GM15510 (cell line): ENCODE results near the gene GABRB2.

Source experiments
- POLR2A ChIP-seq: IDR thresholded peaks from 3 replicates; pipeline ENCODE4 v1.6.1; 2011; ENCODE audit warnings: borderline replicate concordance; ENCODE audit not compliant: insufficient read length; ENCODE audit errors: extremely low read depth

Gene GABRB2

DNA sequence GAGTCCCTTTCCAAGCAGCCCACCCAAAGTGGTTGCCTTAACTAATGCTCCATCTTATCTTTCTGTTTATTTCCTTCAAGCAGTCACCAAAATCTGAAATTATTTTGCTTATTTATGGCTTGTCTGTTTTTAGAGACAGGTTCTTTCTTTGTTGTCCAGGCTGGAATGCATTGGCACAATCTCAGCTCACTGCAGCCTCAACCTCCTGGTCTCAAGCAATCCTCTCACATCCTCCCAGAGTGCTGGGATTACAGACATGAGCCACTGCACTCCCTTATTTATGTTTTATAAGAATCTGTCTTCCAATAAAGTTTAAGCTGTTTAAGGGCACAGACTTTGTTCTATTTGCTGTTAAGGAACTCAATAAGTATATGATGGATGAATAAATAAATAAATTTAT is 133.7 kb downstream of the GABRB2 start:
- TF ChIP-seq POLR2A = no peak

- no peak for TF ChIP-seq POLR2A
Observed at GRCh38 chr5:161411156-161411555, 135.4 kb downstream of the GABRB2 start.

- no peak for TF ChIP-seq POLR2A
Observed at GRCh38 chr5:161410640-161411039, 135.9 kb downstream of the GABRB2 start.

- no peak for TF ChIP-seq POLR2A
Observed at GRCh38 chr5:161409471-161409870, 137.1 kb downstream of the GABRB2 start.

DNA sequence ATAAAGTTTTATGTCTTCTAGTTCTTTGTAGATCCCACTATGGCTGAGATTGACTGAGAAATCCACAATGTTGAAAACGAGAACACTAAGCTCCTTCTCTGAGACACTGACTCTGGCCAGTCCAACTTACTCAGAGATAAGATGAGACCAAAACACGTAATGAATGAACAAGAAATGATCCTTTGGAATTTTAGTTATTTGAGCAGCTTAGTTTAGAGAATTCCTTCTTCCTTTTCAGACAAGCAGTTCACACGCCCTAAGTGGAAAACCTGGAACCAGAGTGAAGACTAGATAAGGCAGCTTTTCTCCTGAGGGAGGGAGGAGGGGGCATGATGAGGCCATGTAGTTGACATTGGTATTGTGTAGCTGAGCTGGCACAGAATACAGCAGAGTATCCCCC is 139.6 kb downstream of the GABRB2 start:
- no peak for TF ChIP-seq POLR2A

DNA sequence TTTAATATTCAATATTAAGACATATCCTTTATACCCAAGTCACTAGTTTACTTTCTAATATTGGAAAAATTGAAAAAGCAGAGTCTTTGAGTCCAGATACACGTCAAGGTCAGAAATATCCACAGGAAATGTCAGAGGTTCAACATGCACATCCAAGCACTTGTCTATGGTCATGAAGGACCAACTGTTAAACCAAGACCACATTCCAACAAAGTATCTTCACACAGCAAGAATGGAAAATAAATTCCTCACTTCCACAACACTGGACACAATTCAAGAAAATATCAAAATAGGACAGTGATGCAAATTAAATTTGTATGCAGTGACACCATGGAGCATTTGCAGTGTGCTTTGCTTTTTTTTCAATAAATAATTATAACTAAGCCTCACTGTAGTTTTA is 142.5 kb downstream of the GABRB2 start:
- no peak for TF ChIP-seq POLR2A

- TF ChIP-seq POLR2A = no peak
Observed at GRCh38 chr5:161403121-161403520, 143.4 kb downstream of the GABRB2 start.

DNA sequence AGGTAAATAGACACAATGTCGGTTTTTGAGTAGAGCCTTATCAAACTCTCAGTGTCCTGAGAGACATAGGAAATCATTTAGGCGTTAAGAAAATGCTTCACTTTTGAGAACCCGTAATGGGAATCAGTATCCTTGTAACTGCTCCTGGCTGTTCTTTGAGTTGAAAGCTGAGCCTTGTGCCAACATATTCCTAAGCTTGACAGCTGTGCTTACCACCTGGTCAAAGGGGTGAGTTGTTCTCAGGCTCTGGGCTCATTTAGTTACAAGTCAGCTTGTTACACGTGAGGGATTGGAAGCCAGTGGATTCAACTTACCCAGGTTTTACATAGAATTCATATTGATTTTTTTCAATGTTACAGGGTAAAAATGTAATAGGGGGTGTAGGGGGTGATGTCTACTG is 145.9 kb downstream of the GABRB2 start:
- TF ChIP-seq POLR2A = no peak

DNA sequence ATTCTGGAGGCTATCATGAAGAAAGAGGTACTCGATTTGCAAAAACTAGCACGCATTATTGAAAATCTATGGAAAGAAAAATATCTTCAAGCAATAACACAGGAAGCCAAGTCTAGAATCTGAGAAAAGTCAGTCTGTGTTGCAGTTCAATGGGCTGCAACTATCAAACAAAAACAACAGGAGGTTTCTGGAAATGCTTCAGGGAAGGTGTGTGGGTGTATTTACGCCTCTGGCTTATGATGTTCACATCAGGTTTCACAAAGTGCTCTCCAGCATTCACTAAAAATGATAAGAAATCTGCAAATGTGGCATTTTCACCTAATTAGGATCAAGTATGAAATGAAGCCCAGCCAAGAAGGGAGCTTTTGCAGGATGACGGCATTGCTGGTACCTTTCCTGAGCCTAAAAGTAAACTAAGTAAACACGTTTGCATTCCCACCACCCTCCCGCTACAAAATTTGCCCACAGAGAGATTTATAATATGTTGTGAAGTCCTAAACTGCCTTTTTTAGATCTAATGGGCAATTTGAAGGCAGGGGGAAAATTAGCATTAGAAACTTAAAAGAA is 146.4 kb downstream of the GABRB2 start:
- no peak for TF ChIP-seq POLR2A

GRCh38 chr5:161397448-161397847 is 149.1 kb downstream of the GABRB2 start:
- no peak for TF ChIP-seq POLR2A

DNA sequence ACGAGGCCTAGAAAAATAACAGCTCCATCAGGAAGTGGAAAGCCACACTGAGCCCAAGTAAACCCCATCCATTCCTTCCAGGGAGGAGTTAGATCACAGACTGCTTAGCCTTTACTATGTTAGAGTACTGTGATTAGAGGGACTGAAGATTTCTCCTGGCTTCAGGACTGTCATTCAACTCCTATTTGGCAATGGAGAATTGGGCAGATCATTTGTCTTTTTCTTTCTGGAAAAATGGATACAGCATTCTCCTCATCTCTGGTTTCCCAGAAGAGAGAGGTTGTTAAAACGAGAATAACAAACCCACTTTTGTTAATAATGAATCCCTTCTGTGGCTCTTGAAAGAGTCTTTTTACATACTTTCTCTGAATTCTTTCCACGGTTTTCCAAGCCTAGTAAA is 150.4 kb downstream of the GABRB2 start:
- no peak for TF ChIP-seq POLR2A

- no peak for TF ChIP-seq POLR2A
Observed at GRCh38 chr5:161391724-161392123, 154.8 kb downstream of the GABRB2 start.

DNA sequence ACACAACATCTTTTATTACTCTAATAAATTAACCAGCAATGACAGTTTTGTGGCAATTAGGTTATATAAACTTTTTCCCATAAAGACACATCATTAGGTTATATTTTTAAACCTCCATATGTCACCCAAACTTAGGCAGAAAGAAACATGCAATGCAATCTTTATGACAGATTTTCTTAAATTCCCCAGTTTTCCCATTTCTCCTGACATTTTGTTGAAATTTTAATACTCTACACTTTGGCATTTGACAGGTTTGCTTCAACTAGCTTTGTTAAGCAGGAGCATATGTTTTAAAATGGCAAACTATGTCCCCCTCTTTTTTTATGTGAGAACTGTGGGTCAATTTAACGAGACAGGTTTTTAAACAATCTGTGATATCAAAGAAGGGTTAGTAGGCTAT is 155.5 kb downstream of the GABRB2 start:
- TF ChIP-seq POLR2A = no peak

DNA sequence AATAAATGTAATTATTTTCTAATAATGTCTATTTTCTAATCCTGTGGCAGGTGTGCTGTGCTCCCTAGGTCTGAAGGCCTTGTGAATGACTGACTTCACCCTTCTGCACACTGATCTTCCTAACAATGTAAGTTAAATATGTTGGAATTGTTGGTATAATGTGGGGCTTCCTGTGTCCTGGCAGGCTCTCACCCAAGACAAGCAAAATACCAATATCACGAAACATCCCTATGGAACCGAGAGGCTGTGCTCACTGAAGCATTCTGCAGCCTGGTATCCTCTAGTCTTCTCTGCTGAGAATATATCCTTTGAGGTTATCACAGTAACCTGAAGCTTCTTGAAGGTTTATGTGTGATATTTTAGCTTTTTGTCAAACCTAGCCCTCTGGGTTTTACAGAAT is 159.4 kb downstream of the GABRB2 start:
- TF ChIP-seq POLR2A = no peak

DNA sequence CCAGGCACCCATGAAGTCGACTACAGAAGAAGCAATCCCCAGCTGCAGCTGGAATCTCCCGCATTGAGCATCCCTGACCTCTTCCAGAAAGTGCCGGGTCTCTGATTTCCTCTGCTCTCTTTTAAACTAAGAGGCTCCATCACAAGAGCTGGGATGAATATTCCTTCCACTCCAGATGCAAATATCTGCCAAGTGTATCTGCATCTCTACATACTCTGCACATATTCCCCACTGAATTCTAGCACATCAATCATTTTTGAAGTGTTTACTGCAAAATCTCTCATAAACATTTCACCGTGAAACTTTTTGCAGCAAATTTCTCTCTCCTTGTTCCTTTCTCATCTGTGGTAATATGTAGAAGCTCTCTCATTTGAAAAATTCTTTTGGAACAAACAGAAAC is 161.5 kb downstream of the GABRB2 start:
- TF ChIP-seq POLR2A = no peak

GRCh38 chr5:161382685-161383084 is 163.8 kb downstream of the GABRB2 start:
- TF ChIP-seq POLR2A = no peak

GRCh38 chr5:161380486-161380885 is 166.0 kb downstream of the GABRB2 start:
- no peak for TF ChIP-seq POLR2A
